ENCODE results near the gene NTNG1.

Gene NTNG1

DNA sequence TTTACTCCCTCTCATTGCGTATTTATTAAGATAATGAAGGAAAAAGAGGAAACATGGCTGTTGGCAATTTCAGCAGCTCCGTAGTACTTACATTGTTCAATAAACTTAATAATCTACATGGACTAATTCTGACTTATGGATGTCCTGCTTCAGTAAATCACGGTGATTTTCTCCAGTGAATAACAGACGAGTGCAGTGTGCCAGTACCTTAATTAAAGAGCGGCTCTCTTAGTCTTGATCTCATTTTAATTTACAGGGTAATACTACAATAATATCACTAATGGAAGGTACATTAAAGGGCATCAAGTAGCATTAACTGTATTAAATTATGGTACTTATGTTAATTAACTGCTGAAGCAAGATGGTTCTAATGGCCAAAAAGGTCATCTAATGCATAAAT lies 187.2 kb downstream of the NTNG1 start:
- DNase-seq (ENCODE audit: low spot score), result no peak

DNA sequence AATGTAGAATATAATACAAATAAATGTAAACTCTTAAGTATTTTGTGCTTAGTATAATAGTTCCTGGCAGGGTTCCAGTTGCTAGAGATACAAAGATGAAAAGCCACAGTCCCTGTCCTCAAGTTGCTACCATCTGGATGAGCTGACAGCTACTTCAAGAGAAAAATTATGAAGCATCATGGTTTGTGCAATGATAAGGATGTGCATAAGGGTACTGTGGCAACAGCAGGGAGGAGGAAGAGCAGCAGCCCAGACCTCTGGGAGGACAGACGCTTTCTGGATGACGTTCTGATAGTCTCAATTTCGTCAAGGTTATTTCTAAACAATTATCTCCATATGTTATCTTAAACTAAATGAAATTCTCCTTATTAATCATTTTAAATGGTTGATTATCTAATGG lies 198.9 kb downstream of the NTNG1 start:
- DNase-seq (ENCODE audit: low spot score), result no peak

DNA sequence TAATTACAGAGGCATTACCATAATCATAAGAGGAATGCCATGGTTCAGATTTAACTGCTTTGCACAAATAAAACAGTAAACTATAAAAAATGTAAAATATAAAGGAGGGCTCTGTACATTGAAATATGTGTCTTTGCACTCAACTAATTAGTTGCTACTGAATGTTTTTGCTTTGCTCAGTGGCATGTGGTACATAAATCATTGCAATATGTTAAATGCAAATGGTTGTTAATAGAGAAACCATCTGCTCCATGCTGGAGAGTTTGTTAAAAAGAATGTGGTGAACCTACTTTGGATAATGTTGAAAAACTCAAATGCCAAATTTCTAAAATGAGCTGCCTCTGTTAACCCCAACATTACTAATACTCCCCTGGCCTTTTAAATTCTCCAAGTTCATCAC lies 201.5 kb downstream of the NTNG1 start:
- DNase-seq (ENCODE audit: low spot score), result no peak

DNA sequence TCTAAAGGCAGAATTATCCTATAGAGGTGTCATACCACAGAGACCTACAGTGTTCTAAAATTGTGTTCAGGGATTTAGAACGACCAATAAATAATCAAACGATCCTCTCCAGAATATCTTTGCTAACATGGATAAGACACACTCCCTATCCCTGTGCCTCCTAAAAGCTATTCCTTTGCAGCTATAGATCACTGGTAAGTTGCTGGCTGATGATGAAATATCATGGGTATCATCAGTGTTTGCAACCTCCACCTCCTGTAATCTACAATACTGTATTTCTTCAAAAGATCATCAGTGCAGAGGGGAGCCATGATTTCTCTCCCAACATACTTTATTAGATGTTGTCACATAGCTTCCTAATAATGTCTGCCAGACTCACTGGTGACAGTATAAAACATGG lies 201.9 kb downstream of the NTNG1 start:
- DNase-seq (ENCODE audit: low spot score), result no peak

DNA sequence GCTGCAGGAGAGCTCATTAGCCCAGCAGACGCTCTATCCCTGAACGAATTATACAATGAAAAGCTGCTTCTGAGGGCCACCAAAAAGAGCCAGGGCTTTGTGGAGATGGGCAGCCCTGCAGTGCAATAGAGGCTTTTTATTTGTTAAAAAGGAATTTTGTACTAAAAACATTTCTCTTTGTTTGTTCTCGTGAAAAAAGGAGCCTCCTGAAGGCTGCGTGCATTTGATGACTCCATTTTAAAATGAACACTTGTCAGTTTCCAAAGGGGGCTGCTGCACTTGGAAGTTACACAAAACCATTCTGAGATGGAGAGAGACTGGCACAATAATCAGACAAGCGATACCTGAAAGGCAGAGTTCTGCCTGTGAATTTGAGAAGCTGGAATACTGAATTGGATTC lies 202.8 kb downstream of the NTNG1 start:
- DNase-seq (ENCODE audit: low spot score), result no peak

DNA sequence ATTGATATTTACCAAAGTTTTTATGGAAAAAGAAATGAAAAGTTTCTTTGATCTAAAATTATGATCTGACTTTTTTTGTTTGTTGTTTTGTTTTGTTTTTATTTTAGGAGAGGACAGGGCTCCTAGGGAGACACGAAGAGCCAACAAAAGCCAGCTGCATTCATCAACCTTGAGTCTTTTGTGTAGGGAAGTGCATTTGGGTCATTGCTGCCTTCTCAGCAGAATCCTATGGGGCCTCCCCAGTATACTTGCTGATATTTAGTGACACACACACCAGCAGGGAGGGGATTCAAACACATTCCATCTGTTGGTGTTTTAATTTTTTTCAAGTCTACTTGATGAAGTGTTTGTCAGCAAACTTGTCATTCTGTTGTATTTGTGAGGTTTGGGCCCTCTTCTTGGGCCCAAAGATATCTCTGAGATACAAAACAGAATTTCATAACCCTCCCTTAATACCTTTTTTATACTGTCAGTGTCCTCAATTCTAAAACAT lies 203.5 kb downstream of the NTNG1 start:
- DNase-seq (ENCODE audit: low spot score), result no peak

DNA sequence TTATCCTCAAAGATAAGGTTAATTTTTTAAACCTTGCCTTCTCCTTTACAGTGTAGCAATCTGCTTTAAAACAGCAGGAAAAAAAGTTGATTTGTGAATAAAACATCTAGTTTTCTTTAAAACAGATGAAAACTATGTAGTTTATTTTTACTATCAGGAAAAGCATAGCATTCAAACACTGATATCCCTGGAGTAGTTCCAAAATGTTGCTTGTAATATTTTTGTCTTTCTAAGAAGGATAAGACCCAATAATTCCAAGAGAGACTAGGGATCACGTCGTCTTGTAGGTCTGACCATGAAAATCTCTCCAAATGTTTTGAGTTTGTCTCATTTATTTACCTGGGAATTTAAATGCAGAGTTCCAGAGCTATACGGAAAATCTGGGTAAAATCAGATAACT lies 204.0 kb downstream of the NTNG1 start:
- DNase-seq (ENCODE audit: low spot score), result no peak

DNA sequence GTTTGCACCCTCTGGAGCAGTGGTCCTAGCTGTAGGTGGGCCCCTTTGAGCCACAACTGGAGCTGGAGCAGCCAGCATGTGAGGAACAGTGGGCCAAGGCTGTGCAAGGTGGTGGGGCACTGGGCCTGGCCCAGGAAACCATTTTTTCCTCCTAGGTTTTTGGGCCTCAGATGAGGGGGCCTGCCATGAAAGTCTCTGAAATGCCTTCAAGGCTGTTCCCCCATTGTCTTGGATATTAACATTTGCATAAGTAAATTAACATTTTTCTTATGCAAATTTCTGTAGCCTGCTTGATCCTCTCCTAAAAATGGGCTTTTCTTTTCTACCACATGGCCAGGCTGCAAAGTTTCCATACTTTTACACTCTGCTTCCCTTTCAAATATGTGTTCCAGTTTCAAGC lies 212.0 kb downstream of the NTNG1 start:
- no peak for DNase-seq (ENCODE audit: low spot score)

DNA sequence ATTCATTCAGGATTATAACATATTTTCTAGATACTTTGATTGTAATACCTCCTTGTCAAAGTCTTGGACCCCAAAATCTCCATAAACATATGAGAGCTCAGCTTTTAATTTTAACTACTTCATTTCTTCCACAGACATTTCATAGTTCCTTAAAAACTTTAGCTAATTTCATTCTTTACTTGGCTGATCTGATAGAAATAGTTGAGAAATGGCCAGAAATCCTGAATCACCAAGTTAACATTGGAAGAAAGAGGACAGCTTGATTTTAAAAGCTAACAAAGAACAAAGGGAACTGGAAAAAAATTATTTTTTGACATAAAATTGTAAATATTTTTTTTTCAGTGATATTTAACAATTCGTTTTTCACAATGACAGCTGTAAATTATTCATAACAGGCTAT lies 216.5 kb downstream of the NTNG1 start:
- no peak for DNase-seq (ENCODE audit: low spot score)

DNA sequence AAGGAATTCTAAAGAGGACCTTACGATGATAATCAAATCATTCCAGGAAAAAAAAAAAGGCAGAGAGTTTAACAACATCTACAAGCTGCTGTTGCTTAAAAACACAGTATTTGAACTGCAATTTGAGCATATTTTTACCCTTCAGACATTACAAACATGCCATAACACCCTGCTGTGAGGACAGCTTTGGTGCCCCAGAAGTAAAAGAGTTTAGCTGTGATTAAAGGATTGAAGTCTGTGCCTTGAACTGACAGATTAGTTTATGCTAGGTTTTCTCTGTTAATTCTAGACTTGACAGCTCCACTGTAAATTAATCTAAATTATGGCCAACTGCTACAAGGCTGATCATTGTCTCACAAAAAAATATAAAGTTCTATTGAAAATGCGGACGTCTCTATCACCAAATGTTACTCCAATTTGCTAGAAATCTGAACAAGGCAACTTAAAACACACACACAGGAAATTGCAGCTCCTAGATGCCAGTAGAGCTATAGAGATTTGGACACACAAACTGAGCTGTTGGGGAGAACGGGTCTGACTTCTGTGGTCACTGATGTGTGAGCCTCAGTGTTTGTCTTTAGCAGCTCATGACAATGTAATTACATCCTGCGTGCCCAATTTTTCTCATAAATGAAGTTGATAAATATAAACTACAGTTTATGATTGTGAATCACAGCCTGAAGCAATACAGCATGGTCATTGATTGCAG lies 217.9 kb downstream of the NTNG1 start:
- no peak for DNase-seq (ENCODE audit: low spot score)

DNA sequence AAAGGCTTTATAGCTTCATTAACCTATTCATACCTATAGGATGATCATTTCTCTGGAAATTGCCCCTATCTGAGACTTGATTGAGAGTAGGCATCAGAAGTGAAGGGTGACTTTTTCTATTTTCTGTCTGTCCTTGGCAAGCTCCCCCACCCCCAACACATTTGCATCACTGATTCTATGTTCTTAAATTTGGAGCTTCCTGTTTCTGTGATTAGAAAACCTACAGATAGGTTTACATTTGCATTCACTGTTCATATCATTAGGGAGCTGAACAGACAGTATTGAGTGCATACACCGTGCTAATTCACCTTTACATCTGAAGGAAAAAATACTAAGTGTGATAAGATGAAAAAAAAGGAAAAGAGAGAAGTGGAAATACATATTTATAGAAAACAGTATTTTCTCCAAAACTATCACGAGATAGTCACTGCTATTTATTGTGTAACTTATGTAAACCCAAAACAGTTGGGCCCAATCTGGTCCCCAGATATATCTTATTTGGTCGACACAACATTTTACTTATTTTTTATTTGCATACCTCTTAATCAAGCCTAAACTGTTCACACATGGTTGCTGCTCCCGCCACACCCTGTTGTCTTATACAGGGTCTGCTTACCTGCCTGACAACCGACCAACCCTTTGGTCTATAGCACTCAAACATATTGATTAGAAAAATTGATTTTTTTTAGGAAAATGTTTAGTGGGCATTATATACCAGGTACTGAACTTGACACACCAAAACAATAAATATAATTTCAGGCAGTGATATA lies 218.8 kb downstream of the NTNG1 start:
- no peak for DNase-seq (ENCODE audit: low spot score)

DNA sequence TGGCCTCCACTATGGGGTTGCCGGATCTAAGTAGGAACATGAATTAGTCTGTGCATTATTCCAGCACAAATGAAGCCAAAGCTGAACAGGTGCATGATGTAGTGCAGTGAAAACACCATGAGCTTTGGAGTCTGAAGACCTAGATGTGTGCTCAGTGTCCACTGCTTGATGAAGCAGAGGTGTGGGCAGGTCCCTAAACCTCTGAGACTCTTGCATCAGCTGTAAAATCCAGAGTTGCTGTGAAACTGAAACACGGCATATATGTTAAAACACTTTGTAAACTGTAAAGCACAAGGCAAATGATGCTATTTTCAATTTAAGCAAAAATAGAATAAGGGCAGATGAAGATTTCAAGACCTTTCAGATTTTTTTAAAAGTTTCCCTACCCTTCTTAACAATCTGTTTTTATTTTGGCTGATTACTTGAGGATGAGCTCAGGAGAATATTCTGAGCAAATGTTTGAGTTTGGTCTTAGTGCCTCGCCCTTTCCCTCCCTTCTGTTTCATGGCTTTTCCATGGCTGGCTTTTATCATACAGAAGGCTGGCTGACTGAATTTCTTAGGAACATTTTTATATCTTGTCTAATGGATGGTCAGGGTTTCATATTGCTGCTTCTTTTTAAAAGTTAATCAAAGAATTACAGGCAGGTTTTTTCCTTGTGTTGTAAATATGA lies 221.8 kb downstream of the NTNG1 start:
- no peak for DNase-seq (ENCODE audit: low spot score)

DNA sequence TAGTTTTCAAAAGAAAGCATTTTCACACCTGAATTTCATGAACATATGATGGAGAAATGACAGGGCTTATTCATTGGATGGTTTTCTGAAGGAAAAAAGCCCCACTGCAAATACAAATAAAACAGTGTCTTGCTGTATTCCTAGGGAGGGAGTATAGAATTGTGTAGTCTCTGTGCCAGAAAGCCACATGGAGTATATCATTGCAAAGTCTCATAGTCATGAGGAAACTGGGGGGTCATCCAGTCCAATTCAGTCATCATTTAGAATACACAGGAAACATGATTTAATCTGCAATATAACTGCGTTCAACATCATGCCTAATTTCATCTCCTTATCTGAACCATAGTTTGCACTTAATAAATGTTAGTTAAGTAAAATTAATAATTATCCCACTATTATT lies 222.3 kb downstream of the NTNG1 start:
- DNase-seq (ENCODE audit: low spot score), result no peak

DNA sequence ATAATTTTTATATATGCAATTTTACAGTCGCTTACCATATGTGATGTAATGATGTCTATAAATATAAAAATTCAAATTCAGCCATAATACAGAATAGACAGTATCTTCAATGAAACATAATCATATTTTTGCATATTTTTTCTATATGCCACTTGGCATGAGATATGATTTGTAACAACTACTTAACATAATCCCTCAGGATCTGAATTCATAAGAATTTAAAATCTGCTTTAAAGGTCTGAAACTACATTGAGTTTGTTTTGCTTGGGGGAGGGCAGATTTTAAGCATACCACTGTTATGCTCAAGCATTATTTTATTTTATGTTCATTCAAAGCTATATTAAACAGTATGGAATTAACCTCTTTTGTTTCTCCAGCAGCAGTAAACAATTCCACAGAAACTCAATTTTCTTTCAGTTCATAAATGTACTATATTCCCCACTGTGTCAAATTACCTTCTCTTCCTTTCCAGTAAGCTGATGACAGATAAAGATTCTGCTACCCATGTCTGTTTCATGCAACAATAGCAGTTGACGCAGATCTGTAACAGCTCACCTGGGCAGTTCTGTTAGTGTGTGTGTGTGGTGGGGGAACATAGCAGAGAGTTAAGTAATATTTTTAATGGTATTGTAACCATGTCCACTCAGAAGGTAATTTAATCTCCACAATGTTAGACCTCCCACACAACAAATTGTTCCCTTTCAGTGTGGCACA lies 224.8 kb downstream of the NTNG1 start:
- no peak for DNase-seq (ENCODE audit: low spot score)

DNA sequence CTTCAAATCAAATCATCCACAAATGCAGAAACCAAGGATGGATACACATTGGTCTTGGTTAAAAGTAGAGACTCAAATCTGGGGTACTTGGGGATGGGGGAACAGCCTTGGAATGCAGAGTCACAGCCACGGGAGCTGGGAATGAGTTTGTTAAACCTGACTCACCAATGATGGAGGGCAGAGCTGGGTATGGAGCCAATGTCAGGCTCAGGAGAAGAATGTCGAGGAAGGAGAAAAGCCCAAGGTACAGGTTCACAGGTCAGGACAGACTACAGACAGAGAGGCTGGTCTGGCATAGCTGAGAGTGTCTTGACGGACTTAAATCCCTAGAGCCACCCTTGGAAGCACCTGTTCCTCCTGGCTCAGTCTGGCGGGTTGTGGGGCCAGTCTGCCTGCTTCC lies 237.6 kb downstream of the NTNG1 start:
- no peak for DNase-seq (ENCODE audit: low spot score)

DNA sequence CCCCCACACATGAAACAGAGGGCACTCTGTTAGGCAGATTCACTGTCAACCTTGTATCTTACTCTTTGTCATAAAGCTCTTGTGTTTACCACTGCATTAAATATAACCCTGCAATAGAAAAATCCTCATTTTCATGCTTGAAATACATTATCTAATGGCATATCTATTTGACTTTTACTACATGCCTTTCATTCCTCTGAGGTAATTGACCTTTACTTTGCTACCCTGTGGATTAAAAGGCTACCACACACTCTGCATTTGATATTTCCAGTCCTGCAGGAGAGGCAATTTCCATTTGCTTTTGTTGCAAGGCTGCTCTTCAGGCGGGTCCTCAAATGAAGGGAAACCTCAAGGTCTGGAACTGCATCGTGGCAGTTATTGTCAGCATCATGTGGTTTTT lies 238.0 kb downstream of the NTNG1 start:
- DNase-seq (ENCODE audit: low spot score), result no peak

DNA sequence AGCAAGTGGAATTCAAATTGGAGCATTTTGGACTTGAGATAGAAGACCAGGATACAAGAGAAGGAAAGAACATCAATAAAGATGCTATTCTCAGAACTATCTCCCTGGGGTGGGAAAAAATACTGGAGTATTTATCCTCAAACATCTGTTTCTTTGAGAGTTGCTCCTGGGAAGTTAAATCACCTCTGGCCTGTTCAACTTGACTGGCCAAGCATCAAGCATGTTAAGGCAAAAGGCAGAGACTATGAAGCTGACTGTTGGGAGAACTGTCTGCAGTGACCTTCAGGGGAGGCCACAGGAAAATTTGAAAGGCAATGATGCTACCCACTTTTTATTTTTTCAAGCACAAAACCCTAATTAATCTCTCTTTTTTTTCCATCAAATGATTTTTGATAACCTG lies 239.0 kb downstream of the NTNG1 start:
- DNase-seq (ENCODE audit: low spot score), result no peak

DNA sequence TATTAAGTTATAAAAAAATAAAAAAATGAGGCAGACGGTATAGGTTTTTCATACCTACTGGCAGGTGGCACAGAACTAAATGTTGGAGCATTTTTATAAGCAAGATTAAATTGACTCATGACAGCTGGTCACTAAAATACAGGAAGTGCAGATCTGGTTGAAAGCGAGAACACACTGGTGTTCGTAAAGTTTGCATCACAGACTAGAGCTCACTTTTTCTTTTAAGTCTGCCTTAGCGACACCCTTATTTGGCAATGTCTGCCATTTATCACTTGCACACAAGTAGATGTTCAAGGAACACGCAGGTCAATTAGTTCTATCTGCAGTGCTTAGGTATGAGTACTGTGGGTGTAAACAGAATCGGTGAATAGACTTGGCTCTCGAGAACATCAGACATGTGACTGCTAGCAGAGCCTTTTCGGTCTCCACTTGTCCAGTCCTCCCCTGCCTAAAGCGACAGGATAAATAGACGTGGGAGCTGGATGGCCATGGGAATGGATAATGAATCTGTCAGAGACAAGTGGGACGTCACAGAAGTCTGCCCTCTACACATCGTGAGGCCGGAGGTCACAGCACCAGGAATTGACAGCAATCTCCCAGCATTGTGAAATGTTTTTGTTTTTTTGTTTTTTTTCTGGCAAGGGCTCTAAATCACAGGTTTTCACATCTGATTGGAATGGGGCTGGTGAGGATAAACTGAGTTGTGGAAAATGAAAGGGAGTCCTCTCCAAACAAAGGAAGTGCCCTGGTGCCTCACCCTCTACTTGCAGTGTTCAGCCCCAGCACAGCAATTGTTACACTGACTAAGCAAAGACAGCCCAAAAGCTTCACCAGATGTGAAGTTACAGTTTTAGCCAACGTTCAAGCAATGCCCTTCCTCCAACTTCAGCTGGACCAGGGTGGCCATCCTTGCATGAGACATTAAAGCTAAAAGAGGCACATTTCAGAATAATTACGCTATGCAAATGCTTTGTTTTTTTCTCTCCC lies 248.9 kb downstream of the NTNG1 start:
- DNase-seq (ENCODE audit: low spot score), result no peak

DNA sequence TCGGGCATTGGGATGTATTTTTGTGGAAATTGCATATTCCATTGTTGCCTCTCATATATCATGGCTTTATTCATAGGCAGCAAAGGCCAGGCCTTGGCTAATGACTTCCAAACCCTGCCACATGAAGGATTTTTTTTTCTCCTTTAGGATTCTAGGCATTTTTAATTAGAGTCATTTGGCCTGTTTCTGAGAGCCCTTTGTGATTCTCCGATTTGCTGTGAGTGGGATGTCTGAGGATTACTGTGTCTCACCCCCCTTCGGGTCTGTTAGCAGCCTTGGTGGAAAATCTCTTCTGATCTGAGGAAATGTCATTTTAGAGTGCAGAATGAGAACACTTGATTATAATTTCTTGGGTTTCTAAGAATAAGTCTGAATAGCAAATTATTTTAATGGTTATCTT lies 253.5 kb downstream of the NTNG1 start:
- DNase-seq (ENCODE audit: low spot score), result no peak

DNA sequence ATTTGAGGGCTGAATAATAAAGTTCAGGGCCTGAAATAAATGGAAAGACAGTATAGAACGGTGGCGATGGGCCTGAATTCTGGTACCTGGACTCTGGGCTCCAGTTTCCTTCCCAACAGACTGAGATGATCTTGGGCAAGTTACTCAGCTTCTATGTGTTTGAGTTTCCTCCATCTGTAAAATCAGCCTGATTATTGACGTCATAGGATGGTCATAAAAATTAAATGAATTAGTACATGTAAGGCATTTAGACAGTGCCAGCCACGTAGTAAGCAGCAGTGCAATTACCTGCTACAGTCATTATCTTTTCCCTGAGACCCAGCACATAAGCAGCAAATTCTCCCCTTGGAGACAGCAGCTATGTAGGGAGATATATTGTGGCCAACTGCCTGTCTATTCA lies 260.9 kb downstream of the NTNG1 start:
- no peak for DNase-seq (ENCODE audit: low spot score)

DNA sequence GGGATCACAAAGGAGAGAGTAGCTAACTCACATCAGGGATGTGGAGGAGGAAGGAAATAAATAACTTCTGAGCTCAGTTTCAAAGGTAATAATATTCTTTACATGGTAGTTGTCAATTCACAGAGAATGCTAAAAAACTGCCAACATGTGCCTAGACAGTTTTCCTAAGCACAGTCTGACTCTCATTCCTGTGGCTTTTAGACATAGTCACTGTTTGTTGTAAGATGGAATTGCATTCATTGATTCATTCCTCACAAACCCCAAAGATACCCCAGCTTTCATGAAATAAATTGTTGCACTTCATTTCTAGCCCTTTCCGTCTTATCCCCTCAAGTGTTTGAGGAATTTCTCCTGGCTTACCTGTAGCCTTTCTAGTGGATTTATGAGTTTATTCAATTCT lies 263.9 kb downstream of the NTNG1 start:
- DNase-seq (ENCODE audit: low spot score), result no peak

Measured in hematopoietic multipotent progenitor cell treated with erythropoietin and hydrocortisone succinate and interleukin-3 and kit ligand, for 17 days (in vitro differentiated cells).